ENCODE data around the gene HEXA.
A peak's percentile ranks its signal among the peaks of the same experiment; 100 is the strongest.

HEXA gene

GRCh38 chr15:72318408-72318942 is 57.3 kb downstream of the HEXA start:
- no peak for FAIRE-seq

- no peak for FAIRE-seq
Observed at GRCh38 chr15:72315706-72316370, 60.0 kb downstream of the HEXA start.

- no peak for FAIRE-seq
Observed at GRCh38 chr15:72313881-72314280, 61.9 kb downstream of the HEXA start.

GRCh38 chr15:72313448-72313840 is 62.4 kb downstream of the HEXA start:
- no peak for FAIRE-seq

- peak; percentile 60 for FAIRE-seq
Observed at GRCh38 chr15:72312605-72313447, 63.0 kb downstream of the HEXA start.

- FAIRE-seq: no peak
Observed at GRCh38 chr15:72307026-72307425, 68.8 kb downstream of the HEXA start.

- no peak for FAIRE-seq
Observed at GRCh38 chr15:72306211-72306785, 69.5 kb downstream of the HEXA start.

GRCh38 chr15:72304596-72304995 is 71.2 kb downstream of the HEXA start:
- no peak for FAIRE-seq

GRCh38 chr15:72302955-72303354 is 72.9 kb downstream of the HEXA start:
- no peak for FAIRE-seq
